NCI-H82 (cell line): ENCODE measurements around the gene SOX18.
A peak's percentile ranks its signal among the peaks of the same experiment; 100 is the strongest.
"Not testable (repeated sequence)": the region's sequence is repeated elsewhere in the genome, so short reads cannot be mapped to it uniquely, and the experiment has no call there.

Experiments
- DNase-seq: peaks from one replicate; lab custom pipeline; 2025; lab: John Stamatoyannopoulos, UW

Gene SOX18

DNA sequence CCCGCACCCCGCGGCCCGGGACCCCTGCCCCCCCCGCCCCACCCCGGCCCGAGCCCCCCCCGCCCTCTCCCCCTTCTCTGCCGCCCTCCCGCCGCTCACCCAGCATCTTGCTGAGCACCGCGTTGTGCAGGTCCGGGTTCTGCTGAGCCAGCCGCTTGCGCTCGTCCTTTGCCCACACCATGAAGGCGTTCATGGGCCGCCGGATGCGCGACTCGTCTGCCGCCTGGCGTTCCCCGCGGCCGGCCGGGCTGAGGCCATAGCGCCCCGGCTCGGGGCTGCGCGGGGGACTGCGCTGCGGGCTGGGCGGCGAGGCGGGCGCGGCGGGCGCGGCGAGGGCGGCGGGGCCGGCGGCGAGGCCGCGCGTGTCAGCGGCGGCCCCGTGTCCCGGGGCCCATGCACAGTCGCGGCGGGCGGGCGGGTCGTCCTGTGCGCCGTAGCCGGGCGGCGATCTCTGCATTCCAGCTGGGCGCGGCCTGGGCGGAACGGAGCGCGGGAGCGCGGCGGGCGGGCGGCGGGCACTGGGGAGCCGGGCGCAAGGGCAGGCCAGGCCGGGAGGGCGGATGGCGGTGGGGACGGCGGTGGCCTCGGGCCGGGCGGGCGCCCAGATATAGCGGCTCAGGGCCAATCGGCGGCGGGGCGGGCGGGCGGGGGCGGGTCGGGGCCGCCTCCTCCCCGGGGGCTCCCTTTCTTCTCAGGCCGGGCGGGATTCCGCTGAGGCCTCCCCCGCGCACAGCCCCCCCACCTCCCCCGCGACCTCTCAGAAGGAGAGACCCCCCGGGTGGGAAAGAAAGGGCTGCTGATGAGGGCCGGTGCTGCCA is at the start of gene SOX18:
SOX18 (minus strand) TSS at position 580 of the 818 bp plus-strand sequence; CDS start at position 457, 123 bp downstream.
- peak; percentile 46 for DNase-seq

DNA sequence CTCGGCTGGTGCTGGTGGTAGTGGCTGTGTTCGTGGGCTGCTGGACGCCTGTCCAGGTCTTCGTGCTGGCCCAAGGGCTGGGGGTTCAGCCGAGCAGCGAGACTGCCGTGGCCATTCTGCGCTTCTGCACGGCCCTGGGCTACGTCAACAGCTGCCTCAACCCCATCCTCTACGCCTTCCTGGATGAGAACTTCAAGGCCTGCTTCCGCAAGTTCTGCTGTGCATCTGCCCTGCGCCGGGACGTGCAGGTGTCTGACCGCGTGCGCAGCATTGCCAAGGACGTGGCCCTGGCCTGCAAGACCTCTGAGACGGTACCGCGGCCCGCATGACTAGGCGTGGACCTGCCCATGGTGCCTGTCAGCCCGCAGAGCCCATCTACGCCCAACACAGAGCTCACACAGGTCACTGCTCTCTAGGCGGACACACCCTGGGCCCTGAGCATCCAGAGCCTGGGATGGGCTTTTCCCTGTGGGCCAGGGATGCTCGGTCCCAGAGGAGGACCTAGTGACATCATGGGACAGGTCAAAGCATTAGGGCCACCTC is 49.1 kb upstream of the SOX18 start:
- no peak for DNase-seq

DNA sequence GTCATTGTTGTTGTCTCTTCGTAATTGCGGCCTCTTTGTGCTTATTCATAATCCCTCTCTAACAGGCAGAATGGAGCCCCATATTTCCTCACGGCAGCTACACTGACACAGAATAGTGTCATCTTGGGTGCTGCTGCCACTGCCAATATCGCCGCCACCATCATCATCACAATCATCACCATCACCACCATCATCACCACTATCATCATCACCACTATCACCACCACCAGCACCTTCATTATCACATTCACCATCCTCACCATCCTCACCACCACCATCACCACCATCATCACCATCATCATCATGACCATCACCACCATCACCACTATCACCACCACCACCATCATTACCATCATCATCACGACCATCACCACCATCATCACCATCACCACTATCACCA is 47.1 kb upstream of the SOX18 start:
- DNase-seq = no peak

- no peak for DNase-seq
Observed at GRCh38 chr20:64095927-64096326, 46.5 kb upstream of the SOX18 start.

DNA sequence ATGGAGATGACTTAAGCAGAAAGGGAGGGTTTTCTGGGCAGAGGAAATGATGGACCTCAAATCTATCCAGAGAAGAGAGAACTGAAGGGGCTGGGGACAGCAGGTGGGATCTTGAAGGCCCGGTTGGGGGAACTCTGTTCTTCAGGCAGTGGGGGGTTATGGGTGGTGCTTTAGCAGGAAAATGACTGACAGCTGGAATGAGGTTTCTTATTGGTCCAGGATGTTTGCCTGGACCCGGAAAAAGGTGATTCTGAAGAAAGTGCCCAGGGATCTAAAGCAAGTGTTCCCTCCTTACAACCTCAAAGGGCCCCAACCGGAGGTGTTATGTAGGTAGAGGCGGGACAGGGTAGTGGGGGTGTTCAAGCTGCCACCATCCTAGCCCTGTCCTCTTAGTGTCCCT is 46.0 kb upstream of the SOX18 start:
- no peak for DNase-seq

- peak; percentile 59 for DNase-seq
Observed at GRCh38 chr20:64093013-64093503, 43.6 kb upstream of the SOX18 start.

DNA sequence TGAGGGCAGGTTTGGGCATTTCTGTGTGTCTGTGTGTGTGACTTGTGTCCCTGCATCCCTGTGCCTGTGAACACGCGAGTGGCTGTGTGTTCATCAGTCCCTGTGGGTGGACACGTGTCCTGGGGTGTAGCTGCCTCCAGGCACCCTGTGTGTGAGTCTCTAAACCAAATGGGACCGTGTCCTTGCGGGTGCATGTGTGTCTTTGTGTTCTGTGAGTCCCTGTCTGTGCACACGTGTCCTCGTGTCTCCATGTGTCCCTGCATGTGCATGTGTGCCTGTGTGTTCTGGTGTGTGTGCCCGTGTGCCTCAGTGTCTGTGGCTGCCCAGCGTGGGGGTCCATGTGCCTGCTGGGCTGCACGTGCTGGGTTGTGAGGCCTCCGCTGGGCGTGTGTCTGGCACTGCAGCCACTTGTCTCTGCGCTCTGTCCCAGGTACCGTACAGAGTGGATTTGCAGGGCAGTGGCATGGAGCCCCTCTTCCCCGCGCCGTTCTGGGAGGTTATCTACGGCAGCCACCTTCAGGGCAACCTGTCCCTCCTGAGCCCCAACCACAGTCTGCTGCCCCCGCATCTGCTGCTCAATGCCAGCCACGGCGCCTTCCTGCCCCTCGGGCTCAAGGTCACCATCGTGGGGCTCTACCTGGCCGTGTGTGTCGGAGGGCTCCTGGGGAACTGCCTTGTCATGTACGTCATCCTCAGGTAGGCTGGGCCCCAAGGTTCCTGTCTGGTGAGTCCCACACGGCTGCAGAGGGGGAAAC is 43.0 kb upstream of the SOX18 start:
- peak; percentile 60 for DNase-seq

- peak; percentile 83 for DNase-seq
Observed at GRCh38 chr20:64091770-64092169, 42.3 kb upstream of the SOX18 start.

GRCh38 chr20:64091340-64091739 is 41.9 kb upstream of the SOX18 start:
- DNase-seq = no peak

GRCh38 chr20:64090165-64090564 is 40.7 kb upstream of the SOX18 start:
- peak; percentile 61 for DNase-seq

DNA sequence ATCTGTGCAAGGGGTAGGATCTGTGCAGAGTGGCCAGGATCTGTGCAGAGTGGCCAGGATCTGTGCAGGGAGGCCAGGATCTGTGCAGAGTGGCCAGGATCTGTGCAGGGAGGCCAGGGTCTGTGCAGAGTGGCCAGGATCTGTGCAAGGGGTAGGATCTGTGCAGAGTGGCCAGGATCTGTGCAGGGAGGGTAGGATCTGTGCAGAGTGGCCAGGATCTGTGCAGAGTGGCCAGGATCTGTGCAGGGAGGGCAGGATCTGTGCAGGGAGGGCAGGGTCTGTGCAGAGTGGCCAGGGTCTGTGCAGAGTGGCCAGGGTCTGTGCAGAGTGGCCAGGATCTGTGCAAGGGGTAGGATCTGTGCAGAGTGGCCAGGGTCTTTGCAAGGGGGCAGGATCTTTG is 39.1 kb upstream of the SOX18 start:
- DNase-seq = not testable (repeated sequence)

DNA sequence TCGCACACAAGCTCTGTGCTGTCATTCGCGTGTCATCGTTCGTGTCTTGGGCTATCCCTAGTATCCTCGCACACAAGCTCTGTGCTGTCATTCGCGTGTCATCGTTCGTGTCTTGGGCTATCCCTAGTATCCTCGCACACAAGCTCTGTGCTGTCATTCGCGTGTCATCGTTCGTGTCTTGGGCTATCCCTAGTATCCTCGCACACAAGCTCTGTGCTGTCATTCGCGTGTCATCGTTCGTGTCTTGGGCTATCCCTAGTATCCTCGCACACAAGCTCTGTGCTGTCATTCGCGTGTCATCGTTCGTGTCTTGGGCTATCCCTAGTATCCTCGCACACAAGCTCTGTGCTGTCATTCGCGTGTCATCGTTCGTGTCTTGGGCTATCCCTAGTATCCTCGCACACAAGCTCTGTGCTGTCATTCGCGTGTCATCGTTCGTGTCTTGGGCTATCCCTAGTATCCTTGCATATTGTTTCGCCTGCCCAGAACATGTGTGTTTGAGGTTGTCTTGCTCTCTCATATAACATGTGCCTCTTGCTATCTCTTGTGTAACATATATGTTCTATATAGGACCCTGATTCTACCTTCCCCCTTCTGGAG is 37.9 kb upstream of the SOX18 start:
- DNase-seq = not testable (repeated sequence)

DNA sequence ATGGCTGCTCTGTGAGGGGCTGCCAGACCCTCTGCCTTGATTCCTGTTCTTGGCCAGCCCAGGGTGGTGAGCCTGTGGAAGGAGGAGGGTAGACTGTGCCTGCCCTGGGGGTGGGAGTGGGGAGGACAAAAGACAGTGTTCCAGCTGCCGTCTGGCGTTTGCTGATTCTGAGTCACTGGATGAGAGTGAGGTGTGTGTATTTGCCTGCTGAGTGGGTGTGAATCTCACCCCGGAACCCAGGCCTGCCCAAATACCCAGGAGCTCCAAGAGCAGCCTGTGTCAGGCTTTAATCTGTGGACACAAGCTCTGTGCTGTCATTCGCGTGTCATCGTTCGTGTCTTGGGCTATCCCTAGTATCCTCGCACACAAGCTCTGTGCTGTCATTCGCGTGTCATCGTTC is 37.4 kb upstream of the SOX18 start:
- DNase-seq = no peak

DNA sequence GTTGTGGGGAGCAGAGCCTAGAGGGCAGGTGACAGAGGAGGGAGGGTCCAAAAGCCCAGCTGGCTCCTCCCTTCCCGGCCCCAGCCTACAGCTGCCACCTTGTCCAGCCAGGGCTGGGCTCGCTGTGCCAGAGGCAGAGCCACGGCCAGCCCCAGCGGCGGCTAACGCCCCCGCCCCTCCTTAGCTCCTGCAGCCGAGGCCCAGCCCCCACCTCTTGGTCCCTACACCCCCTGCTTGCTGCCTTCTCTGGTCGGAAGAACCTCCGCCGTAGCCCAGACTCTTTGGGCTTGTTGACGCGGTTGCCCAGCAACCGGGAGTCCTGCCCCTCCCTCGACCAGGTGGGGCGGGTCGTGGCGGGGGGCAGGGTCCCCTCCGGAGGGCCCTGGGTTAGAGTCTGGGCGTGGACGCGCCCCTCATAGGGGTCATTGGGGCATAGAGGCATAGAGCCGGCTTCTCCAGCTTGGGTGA is 35.3 kb upstream of the SOX18 start:
- peak; percentile 50 for DNase-seq

GRCh38 chr20:64083804-64084684 is 34.6 kb upstream of the SOX18 start, which contains the start of gene LKAAEAR1:
Gene LKAAEAR1 (minus strand): TSS chr20:64084398. CDS start chr20:64084219, 179 bp downstream.
- peak; percentile 50 for DNase-seq

DNA sequence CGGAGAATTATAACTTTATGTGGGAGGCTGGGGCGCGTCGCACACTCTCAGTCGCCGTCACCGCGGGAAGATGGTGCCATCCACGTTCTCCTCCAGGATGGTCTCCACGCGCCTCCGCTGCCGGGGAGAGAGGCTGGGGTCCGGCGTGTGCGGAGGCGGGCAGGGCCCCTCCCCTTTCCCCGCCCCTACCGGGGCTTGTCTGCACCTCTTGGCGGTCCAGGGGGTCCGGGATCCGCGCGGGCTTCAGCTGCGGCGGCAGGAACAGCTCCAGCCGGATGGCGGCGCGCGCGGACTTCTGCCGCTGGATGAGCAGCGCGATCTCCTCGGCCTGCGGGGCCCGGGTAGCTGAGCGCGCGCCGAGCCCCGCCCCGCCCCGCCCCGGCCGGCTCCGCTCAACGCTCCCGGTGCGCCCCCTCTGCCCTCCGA is 34.0 kb upstream of the SOX18 start:
- DNase-seq = peak; percentile 93

- no peak for DNase-seq
Observed at GRCh38 chr20:64082820-64083377, 33.5 kb upstream of the SOX18 start.

- DNase-seq = no peak
Observed at GRCh38 chr20:64082126-64082731, 32.8 kb upstream of the SOX18 start.

DNA sequence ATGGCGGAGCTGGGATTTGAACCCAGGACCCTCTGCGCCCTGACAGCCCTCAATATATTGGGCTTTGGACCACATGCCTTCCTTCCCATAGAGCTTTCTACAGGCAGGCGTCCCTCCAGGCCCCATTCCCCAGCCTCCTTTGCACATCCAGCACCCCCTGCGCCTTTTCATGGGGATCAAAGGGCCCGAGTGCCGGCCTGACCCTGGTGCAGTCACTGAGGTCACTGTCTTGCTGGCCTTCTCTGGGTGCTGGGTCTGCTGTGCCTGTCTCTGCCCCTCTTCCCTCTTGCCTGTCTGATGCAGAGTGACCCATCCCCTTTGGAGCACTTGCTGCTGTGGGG is 32.2 kb upstream of the SOX18 start:
- no peak for DNase-seq
